Stimulated activated CD8-positive, alpha-beta memory T cell treated with anti-CD3 and anti-CD28 coated beads, Interleukin-4, amount 100 ng/mL, for 4 hours (primary cell): Measurements from ENCODE around the gene SYNJ2.
A peak's percentile ranks its signal among the peaks of the same experiment; 100 is the strongest.

Source experiments
- DNase-seq, 2 donors: peaks; one replicate each; pipeline ENCODE4 v3.0.0-alpha.2; 2020; ENCODE audit warnings: low read depth in 2 of 2, low spot score in 1 of 2

The SYNJ2 gene

DNA sequence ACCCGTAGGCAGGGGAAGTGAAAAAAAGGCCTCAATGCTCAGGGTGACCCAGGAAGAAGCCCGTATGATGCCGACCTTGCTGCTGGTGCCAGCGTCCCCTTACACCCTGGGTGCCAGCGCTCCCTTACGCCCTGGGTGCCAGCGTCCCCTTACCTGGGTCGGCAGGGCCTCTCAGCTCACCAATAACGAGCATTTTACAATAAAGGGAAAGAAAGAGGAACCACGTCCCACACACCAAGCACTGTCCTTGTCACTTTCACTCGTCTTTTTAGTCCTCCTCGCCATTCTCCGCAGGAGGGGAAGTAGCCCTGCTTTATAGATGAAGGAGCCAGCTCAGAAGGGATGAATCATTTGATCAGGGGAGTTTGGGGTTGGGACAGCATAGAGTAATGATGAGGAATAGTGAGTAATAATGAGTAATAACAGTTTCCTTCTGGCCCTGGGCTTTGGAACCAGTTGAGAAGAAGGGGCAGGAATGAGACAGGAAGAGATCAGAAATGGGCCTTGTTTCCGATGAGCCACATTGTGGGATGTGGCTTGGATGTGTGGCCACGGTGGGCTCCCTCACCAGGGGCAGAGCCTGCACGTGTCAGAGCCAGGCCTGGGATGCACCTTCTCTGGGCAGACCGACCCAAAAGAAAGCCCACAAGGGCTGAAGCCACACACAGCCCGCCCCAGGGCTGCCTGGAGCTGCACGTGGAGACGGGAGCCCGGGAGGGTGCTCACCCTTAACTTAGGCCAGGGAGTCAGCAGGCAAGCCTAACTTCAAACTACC, 75.7 kb downstream of the SYNJ2 start:
- no peak for DNase-seq

DNA sequence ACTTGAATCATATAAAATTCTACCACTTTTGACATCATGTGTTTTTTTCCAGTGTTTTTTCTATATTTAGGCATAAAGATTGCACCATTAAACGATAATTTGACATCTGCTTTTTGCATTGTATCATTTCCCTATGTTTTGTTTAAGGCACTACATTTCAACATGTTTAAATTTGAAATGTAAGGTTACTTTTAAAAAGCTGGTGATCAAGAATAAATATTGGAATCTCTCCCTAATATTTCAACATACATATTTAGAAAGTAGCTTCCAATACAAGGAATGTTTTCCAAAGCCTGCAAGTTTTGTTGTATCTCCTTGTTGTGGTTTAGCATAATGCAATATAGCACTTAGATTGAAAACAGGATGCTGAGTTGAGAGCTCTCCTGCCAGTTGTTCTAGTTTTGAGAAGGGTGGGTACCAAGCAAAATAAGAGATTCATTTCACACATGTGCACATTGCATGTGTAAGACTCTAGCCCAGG, 76.5 kb downstream of the SYNJ2 start:
- DNase-seq, result no peak

DNA sequence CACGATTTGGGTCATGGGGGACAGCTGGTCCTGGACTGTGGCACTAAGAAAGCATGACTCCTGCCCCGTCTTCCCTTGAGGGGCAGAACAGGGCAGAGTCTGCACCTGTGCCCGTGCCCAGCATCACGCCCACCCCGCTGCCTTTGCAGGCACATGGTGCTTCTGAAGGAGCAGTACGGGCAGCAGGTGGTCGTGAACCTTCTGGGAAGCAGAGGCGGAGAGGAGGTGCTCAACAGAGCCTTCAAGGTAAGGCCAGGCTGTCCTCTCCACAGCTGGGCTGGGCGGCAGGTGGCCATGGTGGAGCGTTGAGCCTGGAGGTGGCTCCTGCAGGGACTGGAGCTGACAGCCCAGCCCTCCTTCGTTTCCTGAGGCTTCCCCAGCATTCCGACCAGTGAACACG, 77.4 kb downstream of the SYNJ2 start:
- no peak for DNase-seq

DNA sequence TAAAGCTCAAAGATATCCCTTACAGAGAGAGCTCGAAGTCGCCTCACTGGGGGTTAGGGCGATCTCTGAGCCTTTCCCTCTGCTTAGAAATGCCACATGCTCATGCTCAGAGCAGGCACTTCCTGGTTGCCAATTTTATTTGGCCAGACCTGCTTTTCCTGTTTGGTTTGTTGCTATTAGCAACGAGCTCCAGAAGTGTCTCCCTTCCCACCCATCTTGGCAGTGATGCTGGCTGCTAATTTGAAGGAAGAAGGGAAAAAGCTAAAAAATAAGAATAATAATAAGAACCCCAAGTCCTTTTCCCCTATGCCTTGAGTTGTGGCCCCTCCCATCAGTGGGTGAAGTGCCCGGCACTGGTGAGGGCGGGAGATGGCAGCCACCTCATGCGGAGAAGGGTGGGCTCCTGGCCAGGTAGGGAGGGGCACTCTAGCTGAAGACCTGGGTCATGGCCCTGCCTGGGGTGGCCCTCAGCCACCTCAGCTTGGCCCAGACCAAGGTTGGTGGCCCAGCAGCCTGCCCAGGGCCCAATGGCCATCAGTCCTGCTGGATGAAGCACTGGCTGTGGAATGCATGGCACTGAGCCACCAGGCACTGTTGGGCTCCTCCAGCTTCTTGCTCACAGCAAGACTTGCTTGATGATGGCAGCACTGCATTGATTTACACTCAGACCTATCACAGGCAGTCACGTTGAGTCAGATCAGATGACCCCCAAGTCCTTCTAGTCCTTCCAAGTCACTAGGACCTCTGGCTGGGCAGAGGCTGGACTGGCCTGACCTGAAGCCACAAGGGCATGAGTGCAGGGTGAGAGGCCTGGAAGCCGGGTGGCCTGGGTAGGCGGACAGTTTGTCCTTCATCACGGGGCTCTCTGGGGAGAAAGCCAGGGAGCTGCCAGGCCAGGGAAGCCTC, 79.0 kb downstream of the SYNJ2 start:
- no peak for DNase-seq

DNA sequence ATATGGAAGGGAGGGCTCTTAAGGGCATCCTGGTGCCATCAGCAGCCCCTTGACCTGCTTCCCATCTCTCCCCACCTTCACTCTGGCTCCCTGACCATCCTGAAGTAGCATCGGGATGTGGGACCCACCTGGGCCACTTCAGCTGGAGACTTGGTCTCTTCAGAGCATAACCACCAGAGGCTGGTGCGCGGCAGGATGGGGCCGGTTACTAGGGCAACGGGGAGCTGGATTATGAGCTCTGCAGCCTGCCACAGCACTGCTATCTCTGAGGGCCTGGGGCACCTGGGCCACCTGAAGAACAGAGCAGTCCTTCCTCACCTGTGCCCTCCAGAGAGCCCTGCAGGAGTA, 79.7 kb downstream of the SYNJ2 start:
- DNase-seq, result no peak

DNA sequence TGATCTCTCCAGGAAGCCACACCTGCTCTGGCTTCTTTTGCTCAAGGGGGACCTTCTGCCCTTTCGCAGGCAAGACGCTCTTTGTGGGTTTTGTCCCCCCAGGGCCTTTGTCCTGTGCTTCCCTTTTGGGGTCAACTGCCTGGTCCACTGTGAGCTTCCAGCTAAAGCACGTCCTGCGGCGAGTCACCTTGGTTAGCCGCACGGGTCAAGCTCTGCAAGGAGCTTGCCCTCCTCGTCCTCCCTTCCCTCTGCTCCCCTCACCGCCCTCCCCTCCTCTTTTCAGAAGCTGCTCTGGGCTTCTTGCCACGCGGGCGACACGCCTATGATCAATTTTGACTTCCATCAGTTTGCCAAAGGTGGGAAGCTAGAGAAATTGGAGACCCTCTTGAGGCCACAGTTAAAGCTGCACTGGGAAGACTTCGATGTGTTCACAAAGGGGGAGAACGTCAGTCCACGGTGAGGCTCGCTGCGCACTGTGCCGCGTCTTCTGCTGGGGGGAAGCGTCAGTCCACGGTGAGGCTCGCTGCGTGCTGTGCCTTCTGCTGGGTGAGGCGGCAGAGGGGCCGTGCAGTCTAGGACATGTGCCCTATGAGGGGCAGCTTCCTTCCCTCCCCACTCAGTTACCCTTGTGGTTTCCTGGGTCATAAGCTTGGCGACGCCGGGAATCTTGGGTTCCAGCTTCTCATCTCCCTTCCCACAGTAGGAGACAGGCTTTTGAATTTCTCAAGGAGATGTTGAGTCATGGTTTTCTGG, 80.2 kb downstream of the SYNJ2 start:
- no peak for DNase-seq

DNA sequence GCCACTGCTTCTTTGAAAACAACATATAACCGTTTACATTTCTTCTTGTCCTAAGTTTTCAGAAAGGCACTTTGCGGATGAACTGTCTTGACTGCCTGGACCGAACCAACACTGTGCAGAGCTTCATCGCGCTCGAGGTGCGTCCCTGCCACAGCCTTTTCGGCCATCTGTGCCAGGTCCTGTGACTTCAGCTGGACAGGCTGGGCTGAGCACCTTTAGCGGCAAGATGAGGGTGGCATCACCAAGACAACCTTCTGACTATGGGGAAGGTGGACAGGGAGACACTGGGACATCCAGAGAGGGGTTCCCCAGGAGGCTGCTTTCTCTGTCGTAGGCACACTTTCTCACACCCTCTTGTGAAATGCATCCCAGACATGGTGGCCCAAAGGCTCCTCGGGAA, 82.1 kb downstream of the SYNJ2 start:
- DNase-seq, result no peak

DNA sequence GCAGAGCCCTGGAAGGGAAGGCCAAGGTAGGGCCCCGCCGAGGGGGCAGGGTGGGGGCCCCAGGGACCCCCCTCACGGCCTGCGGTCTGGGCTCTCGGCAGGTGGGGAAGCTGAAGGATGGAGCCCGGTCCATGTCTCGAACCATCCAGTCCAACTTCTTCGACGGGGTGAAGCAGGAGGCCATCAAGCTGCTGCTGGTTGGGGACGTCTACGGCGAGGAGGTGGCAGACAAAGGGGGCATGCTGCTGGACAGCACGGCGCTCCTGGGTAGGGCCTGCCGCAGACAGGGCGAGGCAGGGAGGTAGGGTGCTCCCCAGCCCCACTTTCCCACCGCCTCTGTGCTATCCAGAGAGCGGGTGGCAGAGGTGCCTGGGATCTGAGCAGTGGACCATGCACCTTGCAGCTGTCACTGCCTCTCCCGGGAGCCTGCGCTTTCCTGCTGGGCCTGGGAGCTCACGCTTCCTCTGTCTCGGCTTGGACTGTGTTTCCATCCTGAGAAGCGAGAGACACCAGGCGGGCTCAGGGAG, 83.1 kb downstream of the SYNJ2 start:
- no peak for DNase-seq

DNA sequence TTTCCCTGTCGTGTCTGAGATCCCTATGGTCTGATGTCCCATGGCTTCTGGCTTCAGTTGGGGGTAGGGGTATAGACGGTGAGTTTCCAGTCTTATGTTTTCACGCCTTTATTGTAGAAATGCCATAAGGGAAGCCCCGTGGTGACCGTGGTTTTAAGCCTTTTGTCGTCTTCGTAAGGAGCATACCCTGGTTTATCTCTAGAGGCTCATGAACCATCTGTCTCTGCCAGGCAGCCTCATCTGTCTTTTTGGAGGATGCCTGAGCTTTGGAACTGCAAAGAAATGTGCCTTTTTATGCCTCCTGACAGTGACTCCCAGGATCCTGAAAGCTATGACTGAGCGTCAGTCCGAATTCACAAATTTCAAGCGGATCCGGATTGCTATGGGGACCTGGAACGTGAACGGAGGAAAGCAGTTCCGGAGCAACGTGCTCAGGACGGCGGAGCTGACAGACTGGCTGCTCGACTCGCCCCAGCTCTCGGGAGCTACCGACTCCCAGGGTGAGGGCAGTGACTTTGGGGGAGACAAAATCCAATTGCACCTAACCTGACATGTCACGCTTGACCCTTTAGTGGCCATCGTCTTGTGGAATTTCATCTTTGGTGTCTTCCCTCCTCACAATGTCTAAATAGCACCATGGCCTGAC, 84.6 kb downstream of the SYNJ2 start:
- DNase-seq, result no peak

DNA sequence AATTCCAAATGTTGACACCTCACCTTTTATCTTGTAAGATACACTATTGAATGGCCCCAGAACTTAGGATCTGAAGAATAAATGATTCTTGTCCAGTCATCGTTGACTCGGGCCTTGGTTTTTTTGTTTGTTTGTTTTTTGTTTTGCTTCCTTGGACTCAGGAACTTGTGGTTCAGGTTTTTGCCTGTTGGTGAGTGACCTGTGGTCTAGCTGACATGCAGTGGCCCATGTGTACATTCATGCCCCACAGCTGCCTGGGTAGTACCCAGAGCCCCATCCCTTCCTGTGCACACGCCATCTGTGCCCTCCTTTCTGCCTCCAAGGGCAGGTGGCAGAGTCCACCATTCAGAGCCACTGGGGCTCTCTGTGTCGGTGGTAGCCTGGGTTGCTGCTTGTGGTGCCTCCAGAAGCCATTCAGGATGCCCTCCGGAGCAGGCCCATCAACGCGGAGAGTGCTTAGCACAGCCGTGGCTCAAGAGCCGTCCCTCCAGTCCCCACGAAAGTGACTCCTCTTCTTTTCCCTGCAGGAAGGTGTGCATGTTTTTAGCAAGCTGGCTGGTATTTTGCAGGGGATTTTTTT, 85.9 kb downstream of the SYNJ2 start:
- DNase-seq, result no peak

DNA sequence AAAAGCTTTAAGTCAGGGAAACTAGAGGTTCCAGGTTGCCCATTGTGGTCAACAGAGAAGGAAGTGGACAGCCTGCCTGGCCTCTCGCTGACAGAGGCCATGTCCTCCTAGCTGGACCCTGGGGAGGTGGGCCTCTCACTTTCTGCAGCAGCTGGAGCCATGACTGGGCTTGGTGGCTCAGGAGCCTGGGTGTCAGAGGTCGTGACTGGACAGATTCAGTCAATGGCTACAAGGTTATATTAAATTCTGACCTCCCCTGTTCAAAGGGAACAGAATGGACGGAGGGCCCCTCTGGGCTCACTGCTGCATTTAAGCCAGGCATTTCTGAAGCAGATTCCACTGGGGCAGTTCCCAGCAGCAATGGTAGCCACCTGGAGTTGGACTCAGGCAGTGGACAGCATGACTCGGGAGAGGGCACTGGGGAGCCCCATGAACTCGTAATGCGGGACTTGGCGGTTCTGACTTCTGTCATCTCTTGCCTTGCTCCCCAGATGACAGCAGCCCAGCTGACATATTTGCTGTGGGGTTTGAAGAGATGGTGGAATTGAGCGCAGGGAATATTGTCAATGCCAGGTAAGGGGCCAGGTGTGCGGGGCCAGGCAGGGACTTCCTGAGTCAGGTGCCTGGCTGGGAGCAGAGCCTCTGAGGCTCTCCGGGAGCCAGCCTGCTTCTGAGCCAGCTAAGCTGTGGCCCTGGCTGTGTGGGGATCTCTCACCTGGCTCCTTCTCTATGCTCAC, 86.7 kb downstream of the SYNJ2 start:
- DNase-seq, result no peak

DNA sequence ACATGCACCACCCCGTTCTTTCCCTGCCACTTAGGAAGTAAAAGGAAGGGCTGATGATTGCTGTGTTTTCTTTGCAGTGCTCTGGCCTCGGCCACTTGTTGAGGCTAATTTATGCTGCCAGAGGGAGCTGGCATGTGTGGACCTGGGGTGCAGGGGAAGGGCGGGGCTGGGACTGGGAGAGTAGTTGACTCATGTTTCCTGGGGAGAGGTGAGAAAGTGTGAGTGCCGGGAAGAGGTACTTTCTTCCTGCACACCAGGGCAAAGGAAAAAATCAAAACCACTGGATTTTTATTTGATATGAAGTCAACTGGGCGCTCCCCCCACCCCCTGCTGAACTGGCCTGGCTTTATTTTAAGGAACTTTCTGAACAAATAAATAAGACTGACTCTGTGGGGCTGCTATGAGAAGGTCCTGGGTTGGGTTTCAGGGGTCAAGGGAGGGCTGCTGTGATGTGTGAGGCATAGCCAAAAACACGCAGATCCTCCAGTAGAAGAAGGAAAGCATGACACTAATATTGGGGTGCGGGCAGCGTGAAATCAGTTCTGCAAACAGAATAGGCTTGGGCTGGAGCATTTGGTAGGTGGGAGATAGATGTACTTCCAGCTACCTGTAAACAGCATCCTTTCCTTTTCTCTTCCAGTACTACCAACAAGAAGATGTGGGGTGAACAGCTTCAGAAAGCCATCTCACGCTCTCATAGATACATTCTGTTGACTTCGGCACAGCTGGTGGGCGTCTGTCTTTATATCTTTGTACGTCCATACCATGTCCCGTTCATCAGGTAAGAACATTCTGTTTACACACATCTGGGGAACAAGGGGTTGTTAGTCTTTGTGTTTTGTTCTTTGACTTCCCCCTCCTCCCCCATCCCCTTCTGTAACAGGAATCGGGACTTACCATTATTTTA, 87.5 kb downstream of the SYNJ2 start:
- DNase-seq, result no peak

DNA sequence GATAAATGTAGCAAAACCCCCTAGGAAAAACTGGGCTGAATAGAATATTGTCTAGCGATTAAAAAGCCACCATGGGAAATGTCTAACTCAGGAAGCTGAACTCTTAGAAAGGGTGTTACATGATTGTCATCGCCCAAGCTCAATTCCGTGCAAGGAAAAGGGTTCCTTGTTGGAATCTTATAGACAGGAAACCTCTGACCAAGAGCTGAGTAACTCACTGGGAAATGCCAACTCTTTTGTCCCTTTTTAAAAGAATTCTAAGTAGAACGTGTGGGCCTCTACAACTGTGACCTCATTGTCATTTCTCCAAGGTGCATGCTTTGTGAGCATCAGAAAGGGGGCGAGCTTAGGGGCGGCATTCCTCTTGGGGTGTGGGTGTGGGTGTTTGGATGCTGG, 88.1 kb downstream of the SYNJ2 start:
- DNase-seq, result no peak

DNA sequence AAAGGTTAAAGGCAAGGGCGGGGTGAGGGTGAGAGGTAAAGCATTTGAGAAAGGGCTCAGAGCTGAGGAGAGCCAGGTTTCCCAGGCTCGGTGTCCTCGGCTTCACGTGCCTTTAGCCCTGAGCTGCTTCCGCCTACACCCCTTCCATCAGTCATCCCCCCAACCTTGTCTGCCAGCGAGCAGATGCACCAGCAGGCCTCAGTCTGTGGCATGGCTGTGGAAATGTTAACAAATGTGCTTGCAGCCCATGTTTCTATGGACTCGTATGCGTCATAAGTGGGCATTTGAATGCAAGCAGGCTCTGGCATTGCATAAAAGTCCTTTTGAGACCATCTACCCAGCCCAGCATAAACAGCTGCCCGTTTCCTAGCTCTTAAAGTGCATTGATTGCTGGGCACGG, 88.8 kb downstream of the SYNJ2 start:
- no peak for DNase-seq

DNA sequence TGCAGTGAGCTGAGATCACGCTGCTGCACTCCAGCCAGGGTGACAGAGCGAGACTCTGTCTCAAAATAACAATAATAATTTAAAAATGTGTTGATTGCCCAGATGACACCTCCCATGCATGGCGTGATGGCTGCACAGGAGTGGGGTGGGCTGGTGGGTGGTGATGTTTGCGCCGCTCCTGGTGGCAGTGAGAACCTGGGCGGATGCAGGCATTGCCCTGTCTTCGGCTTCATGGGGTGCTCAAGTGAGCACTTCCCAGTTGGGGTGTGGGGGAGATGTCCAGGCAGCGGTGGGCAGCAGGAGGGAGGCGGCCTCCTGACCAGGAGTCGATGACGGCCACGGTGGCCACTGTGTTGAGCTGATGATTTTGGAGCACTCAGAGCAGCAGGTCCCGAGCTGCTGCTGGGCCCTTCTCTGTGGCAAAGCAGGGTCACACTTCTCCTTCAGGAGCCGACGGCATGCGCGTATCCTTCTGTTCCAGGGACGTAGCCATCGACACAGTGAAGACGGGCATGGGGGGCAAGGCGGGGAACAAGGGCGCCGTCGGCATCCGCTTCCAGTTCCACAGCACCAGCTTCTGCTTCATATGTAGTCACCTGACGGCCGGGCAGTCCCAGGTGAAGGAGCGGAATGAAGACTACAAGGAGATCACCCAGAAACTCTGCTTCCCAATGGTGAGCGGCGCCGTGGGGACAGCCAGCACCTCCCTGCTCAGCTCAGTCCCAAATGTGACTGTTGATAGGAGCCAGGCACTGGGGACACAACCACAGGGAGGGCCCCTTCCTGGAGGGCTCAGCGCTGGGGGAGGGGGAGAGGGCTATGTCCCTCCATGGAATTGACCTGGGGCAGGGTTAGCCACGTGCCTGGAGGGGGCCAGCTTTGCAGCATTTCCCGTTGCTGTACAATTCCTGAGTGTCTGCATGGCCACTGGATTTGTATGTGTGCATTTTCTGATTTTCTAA, 89.7 kb downstream of the SYNJ2 start:
- DNase-seq, result no peak

DNA sequence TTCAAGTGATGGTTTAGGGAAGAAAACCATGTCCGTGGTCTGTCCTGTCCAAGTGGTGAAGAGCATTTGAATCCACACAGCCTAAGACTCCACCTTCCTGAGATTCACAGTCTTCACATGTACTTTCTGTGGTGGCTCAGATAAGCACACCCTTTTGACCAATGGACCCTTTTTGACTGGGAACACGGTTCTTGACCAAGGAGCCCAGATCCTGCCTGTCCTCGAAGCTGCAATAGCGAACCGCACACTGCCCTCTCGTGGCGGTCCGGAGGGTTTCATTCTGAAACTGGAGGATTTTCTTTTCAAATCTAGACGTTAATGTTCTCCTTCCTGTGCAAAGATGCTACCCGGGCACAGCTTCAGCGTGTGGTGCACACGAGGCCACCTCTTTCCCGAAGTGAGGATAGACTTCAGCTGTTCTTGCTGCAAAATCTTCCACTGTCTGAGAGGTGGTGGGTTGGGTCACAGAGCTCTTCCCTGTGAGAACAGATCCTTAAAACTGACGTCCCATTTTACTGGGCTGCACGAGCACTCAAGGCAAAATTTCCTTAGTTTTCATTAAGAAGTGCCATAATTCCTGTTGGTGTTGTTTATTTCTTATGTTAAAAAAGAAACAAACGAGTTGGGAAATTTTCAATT, 90.5 kb downstream of the SYNJ2 start:
- DNase-seq, result peak; percentile 29 to 47

DNA sequence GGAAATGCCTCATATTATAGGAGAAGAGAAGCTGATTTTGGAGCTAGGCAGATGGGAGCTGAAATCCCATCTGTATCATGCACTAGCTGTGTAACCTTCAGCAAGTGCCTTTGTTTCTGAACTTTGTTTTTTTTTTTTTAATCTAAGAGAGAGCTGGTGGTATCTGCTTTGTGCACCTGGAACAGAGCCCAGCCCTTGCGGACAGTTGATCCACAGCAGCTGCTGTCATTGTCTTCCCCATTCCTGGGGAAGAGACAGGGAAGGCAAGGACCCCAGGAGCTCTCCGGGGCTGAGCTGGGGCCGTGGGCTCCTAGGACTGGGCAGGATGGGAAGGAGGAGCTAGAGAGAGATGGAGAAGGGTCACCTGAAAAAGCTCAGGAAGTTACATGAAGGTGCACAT, 92.1 kb downstream of the SYNJ2 start:
- no peak for DNase-seq
